AG04449 (cell line): Measurements from ENCODE around the gene PTGDR2.

ENCODE experiments used
- CTCF ChIA-PET: fragments of 350-600 bp; formaldehyde crosslinking; extraction: SDS; loops from one replicate; lab custom pipeline; 2021; ENCODE audit warnings: antibody characterized with exemption; lab: Yijun Ruan, JAX
- POLR2A ChIA-PET: fragments of 400-600, 350-600 bp; formaldehyde crosslinking; extraction: SDS; loops from one replicate; lab custom pipeline; 2020; ENCODE audit warnings: antibody characterized with exemption, inconsistent platforms; lab: Yijun Ruan, JAX
- DNase-seq: peaks from one replicate; pipeline ENCODE4 v3.0.0-alpha.2; 2010; ENCODE audit warnings: low read depth, low spot score
- H3K4me3 ChIP-seq: 2 replicates; pipeline ENCODE4 v1.5.1; 2011; ENCODE audit warnings: low read depth, mild to moderate bottlenecking, control low read depth, low read length
- TF ChIP-seq, protein P1 (sequence below): IDR thresholded peaks from one replicate; pipeline ENCODE4 v1.5.1; 2011; ENCODE audit warnings: mild to moderate bottlenecking, moderate library complexity, low read length, control low read depth, inconsistent platforms; ENCODE audit not compliant: insufficient read depth; ENCODE audit errors: missing control alignments

PTGDR2 gene

DNA sequence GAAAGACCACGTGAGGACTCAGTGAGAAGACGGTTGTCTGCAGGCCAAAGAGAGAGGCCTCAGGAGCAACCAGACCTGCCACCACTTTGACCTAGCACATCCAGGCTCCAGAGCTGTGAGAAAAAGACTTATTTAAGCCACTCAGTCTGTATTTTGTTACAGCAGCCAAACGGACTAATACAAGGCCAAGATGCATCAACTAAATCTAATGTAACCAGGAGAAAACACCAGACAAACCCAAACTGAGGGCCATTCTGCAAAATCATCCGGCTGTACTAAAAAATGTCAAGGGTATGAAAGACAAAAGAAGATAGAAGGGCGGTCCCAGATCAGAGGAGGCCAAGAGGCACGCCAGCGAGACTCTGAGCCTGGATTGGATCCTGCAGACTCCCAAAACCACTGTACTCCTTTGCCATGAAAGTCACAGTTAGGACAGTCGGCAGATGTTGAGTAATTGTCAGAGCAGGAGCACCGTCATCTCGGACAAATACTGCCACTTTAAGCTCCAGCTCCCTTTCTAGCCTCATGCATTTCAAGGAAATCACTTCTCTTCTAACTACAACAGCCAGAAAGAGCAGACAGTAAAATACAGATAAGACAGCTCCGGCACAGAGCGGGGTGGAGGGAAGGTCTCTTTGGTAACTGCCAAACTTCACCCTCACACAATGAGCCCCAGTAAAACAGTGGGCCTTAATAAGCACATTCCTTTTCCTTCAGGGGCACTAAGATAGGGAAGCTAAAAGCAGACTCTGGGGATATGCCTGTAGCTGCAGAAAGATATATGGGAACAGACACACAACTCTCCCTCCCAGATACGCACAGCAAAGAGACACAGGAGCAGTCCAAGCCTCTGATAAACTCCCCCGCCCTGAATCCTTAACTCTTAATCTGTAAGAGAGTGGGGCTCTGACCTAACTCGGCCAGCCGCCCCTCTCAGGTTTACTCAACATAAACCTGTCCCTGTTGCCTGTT is 8.1 kb upstream of the PTGDR2 start:
- DNase-seq = no peak
- no peak overlapping the region for H3K4me3 ChIP-seq
- ChIA-PET CTCF (interaction anchor here (1.1 kb wide), 1 partner anchor 33 kb away, joined by 4 read pairs; no protein-coding TSS in a partner anchor), POLR2A (no interaction called here)
- TF ChIP-seq, protein P1, sequence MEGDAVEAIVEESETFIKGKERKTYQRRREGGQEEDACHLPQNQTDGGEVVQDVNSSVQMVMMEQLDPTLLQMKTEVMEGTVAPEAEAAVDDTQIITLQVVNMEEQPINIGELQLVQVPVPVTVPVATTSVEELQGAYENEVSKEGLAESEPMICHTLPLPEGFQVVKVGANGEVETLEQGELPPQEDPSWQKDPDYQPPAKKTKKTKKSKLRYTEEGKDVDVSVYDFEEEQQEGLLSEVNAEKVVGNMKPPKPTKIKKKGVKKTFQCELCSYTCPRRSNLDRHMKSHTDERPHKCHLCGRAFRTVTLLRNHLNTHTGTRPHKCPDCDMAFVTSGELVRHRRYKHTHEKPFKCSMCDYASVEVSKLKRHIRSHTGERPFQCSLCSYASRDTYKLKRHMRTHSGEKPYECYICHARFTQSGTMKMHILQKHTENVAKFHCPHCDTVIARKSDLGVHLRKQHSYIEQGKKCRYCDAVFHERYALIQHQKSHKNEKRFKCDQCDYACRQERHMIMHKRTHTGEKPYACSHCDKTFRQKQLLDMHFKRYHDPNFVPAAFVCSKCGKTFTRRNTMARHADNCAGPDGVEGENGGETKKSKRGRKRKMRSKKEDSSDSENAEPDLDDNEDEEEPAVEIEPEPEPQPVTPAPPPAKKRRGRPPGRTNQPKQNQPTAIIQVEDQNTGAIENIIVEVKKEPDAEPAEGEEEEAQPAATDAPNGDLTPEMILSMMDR = no peak

GRCh38 chr11:60862171-60862570 is 6.4 kb upstream of the PTGDR2 start:
- CTCF ChIA-PET = no interaction called here
- DNase-seq = no peak
- H3K4me3 ChIP-seq = no peak overlapping the region
- TF ChIP-seq, protein P1 = no peak
- POLR2A ChIA-PET = no interaction called here

DNA sequence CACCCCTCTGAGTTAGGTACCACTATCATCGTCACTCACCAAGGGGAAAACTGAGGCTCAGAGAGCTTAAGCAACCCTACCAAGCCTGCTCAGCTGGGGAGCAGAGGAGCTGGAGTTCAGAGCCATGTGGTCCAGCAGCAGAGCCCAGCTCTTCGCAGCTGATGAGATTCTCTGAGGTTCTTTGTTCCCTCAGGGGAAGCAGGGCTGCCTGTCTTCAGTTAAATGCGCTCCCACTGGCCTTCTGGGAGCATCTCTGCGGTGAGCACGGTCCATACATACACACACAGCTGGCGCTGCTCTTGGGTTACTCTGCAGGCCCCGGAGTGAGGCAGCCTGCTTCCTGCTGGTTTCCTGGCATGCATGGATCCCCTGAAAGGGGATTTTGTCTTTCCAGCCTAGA is 5.2 kb upstream of the PTGDR2 start:
- ChIA-PET CTCF (interaction anchor here (1.1 to 2.1 kb wide), 3 partner anchors 10 to 38 kb away, joined by 3 to 10 read pairs (median 6); no protein-coding TSS in a partner anchor), POLR2A (interaction anchor here (0.7 kb wide), 2 partner anchors 11 to 27 kb away, joined by 3 to 5 read pairs; no protein-coding TSS in a partner anchor)
- H3K4me3 ChIP-seq = no peak overlapping the region
- DNase-seq = no peak
- TF ChIP-seq, protein P1 = no peak

GRCh38 chr11:60859616-60860250 is 4.0 kb upstream of the PTGDR2 start:
- DNase-seq = no peak
- ChIA-PET CTCF (interaction anchor here (1.9 to 2.1 kb wide), 2 partner anchors 12 to 40 kb away, joined by 6 to 10 read pairs; no protein-coding TSS in a partner anchor), POLR2A (no interaction called here)
- H3K4me3 ChIP-seq = no peak overlapping the region
- TF ChIP-seq, protein P1 = no peak

GRCh38 chr11:60858731-60859464 is 3.1 kb upstream of the PTGDR2 start:
- TF ChIP-seq, protein P1 = no peak
- ChIA-PET CTCF (interaction anchor here (0.9 kb wide), 1 partner anchor 41 kb away, joined by 4 read pairs; no protein-coding TSS in a partner anchor), POLR2A (no interaction called here)
- DNase-seq = no peak
- no peak overlapping the region for H3K4me3 ChIP-seq
